CD4-positive, alpha-beta T cell (primary cell): ENCODE measurements around the gene NDUFA1. TPM values are rescaled to one million over a fixed set of nuclear protein-coding genes. Genes with fewer than 3 reads are reported as not detected.

Experiments
- total RNA-seq, 174 experiments: library from RNA in 2 of 174; stranded (reverse) in 2 of 174; gene quantifications; one replicate each; pipeline ENCODE4 v1.2.3 and lab custom pipeline; 2021 to 2026

Gene NDUFA1
- total RNA-seq, 2 experiments from 2014 or later: 45.4 to 46.2 TPM

Other genes with a start within 250 kb of the NDUFA1 start
- gene SEPTIN6, start 178.7 kb upstream of the NDUFA1 start, total RNA-seq: 100 to 1,000 TPM; 132 to 134 TPM
- under 1 TPM; 0.25 to 0.44 TPM for gene SOWAHD, start 113.2 kb upstream of the NDUFA1 start, total RNA-seq
- gene RPL39, start 80.2 kb upstream of the NDUFA1 start, total RNA-seq: 1,000 to 10,000 TPM; 3,712 to 3,978 TPM
- 1 to 10 TPM; 4.7 to 5.7 TPM for gene UPF3B, start 18.9 kb upstream of the NDUFA1 start, total RNA-seq
- 10 to 100 TPM; 32.5 to 33.5 TPM for gene RNF113A, start 99 bp upstream of the NDUFA1 start, total RNA-seq
- gene AKAP14, start 24.1 kb downstream of the NDUFA1 start, total RNA-seq: not detected
- gene NKAP, start 71.9 kb downstream of the NDUFA1 start, total RNA-seq: 10 to 100 TPM; 14.5 to 15.6 TPM
- gene RHOXF2B, start 205.9 kb downstream of the NDUFA1 start, total RNA-seq: not detected
- gene RHOXF1, start 244.1 kb downstream of the NDUFA1 start, total RNA-seq: under 1 TPM in 1 of 2 experiments, not detected in 1; 0.45 TPM